Frontal cortex (tissue), 4 donors: ENCODE measurements around the gene FAT1. TPM values are rescaled to one million over a fixed set of nuclear protein-coding genes. Genes with fewer than 3 reads are reported as not detected.

Experiments
- DNase-seq, 2 donors: peaks; one replicate each; pipeline ENCODE4 v3.0.0; 2012; ENCODE audit warnings: low spot score in 2 of 2
- FAIRE-seq: peaks from 2 replicates; lab custom pipeline; 2012; peaks lifted over from hg19 to GRCh38; lab: Jason Lieb, UNC
- total RNA-seq: library from RNA; depleted of rRNA; stranded (reverse); fragments of >200 nt; gene quantifications from one replicate; pipeline ENCODE4 v1.2.3, GENCODE V29; 2014
- donor health status: control.
- donor health status: control.
- donor health status: control.

The FAT1 gene
- total RNA-seq, 1 donor from 2014 or later: 26.9 TPM

DNA sequence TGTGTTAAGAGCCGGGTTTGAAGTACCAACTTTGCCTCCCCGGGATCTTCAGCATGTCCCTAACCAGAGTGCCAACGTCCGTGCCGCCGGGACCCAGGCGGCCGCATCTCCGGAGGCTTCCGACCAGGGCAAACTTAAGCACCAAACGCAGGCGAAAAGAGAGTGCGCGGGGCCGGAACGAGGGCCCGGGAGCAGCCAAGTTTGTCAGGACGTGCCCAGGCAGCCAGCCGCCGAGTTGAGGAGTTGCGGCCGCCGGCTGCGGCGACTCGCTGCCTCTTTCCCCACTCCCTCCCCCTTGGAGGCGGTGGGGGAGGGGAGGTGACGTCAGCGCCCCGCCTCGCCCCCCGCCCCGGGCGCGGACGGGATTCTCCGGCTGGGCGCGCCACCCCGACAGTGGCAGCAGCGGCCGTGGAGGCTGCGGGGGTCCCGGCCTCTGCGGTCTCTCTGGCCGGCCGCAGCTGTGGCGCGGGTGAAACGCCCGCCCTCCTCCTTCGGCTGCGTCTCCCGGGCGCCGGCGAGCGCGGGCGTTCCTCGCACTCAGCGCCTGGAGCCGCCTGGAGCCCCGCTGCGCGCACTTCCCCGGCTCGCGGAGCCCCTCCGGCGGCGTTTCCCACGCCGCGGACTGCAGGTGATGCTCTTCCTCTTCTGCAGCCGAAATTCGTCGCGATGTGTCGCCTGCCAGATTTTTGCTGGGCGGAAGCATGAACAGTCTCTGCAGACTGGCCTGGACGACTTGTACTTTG is 2.9 kb upstream of the FAT1 start:
- FAIRE-seq (no peak), DNase-seq (peak; percentile 77 to 79)

DNA sequence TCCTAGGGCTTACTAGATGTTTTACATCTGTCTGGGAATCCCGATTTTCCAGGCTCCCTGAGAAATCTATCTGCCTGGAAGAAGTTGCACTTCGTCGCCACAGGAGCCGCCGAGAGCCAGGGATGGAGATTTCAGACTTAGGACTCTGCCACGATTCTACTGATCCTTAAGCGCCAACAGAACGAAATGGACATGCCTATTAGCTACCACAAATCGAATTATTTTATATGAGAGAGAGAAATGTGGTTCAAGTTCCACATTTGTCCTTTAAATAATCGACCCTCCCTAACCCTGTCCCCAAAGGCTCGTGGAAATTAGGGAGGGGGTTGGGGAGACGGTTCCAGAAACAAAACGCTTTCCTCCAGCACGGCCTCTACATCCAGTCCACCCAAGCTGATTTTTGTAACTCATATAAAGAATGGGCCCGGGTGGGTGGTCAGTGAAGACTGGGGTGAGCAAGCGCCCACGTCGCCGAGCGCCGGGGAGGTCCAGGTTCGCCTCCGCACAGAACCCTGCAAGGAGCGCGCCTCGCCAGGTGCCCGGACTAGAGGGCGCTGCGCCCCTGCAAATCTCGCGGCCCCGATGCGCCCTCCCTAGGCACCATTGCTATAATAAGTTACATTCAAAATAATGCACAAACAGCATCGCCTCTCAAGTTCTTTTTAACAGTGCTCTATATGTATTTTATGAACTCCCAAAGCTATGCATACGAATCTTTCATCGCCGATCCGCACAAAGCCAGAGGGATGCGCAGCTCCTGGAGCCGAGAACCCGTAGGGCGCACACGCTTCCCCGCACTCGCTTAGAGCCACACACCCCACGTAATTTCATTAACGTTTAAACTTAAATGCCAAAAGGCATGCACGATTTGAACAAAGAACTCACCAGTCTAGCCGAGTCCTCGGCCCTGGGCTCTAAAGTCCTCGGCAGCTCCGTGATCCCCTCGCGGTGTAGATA is 2.1 kb upstream of the FAT1 start:
- DNase-seq (peak; percentile 71 to 81), FAIRE-seq (no peak)

DNA sequence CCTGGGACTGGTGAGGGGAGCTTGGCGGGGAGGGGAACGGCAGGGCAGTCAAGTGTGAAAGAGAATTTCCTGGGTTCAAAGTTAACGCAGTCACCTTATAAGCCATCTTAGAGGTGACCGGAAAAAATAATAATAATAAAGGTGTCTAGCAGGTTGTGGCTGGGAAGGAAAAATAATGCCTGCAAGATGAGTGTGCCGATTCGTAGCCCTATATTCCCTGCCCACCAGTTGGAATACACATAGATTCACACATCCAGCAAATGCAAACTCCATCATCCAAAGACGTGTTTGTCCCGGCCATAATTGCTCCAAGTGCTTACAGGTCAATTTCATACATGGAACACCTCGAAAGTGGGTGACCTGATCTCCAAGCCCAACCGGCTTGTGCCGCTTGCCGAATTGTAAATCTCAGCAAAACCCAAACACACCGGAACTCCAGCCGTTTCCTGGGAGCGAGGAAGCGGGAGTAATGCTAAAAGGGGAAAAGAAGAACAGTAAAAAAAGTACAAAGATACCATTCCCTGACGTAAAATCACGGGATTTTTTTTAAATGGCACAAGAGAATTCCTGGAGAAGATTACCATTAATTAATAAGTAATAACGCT is 1.3 kb upstream of the FAT1 start:
- FAIRE-seq (no peak), DNase-seq (peak in 1 of 2 donors; percentile 49)

DNA sequence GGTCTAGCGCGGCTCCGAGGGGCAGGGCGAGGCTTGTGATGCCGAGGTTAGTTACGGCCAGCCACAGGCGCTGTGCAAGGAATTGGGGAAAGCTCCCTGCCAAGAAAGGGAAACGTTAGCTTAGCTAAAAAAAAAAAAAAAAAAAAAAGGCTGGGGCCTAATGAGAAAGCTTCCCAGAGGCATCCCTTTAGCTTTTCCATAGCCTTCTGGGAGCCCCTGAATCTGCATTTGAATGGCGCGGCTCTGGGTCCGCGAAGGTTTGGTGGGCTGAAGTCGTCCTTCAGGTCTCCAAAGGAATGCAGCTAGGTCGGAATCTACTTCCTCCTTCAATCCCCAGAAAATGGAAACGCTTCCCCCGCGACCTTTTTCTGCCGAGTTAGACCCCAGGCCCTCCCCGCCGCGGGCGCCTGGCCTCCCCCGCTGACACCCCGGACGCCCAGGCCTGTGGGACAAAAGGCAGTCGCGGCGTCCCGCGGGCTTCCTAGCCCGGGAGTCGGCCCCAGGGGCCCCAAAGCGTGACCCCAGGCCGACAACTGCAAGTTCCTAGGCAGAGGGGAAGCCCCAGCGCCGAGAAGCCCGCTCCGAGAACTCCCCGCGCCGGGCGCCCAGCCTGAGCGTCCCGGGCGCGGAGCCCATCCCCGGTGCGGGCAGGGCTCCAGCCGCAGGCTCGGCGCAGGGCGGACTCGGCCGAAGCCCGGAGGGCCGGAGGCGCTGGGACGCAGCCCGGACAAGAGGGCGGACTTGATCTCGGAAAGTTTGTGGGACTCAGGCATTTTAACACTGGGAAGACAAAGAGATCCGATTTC is 605 bp upstream of the FAT1 start:
- FAIRE-seq (no peak), DNase-seq (peak; percentile 43 to 72)

DNA sequence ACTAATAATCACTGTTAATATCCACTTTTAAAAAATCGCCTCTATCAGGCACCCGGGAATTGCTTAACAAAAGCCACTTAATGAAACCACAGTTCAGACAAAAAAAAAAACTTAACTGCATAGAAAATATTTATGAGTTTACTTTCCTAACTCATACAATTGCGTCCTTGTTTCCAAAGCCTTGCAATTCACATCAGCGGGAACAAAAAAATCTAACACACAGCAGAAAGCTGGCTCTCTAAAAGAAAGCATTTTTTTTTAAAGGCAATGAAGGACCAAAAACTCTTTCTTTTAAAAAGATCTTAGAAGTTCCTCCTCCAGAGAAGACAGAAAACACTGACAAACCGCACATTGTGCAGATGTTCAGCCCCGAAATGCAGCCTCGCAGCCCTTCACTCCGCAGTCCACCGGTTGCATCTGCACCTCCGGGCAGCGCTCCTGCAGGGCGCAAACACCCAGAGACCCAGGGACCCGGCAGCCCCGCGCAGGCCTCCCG is 812 bp downstream of the FAT1 start:
- DNase-seq (no peak), FAIRE-seq (no peak)

DNA sequence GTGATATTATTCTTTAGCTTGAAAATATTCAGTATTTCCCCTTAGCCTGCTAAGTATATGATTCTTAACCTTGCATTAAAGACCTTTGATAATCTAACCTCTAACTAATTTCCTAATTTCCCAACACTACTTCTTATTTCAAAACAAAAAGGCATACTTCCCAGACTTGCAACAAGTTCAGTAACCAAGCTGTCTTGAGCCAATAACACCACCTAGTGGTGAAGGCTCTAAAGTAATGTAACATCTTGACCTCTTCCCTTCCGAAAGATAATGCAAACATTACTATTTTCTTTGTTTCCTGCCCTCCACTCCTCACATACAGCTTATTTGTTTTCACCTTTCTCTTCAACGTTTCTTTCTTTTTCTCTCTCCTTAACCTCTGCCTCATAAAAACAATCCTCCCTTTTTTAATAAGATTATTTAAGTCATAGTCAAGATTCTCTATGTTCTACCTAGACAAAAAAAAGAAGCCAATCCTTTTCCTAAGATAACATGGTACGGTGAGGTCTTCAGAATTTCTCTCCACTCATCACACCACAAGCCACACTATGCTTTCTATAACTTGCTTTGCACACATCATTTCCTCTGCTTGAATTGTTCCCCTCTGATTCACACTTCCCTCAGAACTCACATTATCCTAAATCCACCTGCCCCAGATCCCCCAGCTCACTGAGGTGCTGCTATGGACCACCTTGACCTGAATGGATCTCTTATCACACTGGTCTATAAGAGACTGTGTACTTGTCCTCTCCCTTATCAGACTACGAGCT is 3.5 kb downstream of the FAT1 start:
- DNase-seq (no peak), FAIRE-seq (no peak)

DNA sequence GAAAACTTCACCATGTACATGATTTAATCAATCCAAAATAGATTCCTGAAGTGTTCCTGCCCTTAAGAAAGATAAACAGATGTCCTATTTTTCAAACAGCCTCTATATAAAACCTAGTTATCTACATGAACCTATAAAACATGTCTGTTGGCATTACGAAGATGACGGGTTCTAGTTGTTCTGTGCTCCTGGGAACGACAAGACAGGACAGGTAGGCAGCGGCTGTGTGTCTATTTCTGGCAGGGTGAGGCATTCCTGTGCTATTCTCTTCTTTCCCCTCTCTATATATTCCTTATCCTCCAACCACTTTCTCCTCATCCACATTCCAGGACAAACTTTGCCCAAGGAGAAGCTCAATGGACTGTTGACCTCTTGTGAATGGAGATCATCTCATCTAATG is 6.1 kb downstream of the FAT1 start:
- DNase-seq (no peak), FAIRE-seq (no peak)

DNA sequence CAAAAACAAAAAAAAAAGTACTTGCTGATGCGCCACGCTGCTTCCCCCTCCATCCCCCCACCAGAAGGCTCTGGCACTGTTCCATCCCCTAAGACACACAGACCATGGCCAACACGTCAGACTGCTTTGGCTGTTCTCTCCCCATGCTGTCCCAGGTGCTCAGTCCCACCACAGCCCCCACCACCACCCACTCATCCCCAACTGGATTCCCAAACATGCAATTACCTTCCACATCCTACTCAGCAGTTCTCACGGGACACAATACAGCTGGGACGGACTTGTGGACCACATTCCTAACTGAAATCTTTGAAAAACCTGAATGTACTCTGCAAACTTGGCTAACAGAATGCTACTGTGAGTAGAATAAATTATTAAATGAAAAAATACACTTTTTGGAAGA is 8.6 kb downstream of the FAT1 start:
- DNase-seq (no peak), FAIRE-seq (no peak)

DNA sequence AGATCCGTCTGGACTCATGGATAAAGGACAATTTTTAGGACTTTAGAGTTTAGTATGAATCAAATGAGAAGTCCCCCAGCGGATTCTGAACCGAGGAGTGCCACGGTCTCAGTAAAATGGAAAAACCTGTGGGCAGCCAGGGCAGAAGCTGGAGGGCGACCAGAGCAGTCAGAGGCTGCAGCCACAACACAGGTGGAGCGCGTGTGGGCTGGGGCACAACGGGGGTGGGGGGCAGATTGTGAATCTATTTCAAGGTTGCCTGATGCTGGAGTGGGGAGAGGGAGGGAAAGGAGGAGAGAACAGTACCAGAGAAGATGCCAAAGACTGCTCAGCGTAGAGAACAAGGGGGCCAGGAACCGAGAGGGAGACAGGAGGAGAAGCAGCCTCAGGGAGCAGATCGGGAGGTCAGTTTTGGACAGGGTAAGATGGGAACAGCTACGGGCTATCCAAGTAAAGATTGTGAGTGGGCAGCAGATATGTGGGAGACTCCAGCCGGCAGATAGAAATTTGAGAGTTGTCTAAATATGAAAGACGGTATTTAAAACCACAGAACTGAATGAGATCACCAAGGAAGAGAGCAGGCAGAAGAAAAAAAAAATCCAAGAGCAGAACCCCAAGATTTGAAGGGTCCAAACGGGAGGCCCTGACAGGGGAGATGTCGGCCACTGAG is 9.5 kb downstream of the FAT1 start:
- FAIRE-seq: no peak
- DNase-seq: no peak

DNA sequence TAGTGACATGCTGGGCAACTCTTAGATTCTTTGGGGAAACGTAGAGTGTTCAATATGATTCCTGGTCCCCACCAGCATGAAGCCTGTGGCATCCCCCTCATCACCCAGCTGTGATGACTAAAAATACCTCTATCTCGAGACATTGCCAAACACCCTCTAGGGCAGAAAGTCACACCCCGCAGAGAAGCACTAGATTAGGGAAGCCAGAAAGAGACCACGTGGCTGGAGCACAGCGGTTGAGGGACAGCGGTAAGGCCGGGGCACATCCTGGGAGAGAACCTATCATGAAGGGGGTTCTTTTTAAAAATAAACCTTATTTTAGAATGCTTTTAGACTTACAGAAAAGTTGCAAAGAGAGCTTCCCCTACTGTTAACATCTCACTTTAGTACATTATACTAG is 11.0 kb downstream of the FAT1 start:
- FAIRE-seq (no peak), DNase-seq (no peak)

DNA sequence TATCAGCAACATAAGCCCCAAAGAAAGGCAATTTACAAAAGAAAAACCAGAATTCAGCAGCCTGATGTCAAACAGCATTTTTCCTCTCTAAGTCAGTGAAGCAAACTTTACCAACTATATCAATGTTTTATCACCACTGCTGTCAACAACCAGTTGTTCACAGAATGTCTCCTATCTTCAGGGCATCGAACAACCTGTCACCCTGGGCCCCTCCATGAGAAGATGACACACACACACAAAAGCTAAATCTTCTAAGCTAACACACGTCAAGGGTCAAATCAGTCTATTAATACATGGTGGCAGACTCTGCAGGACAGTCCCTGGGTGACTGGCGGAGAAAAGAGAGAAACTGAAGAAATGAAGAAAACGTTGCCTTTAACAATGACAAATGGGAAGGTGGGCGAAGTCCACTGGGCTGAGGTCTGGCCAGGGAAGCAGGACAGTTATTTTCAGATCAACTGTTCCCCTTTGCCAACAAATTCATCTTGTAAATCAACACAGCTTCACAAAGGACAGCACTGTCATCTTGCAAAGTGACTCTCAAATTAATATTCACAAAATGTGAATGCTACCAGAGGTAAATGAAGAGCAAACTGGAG is 13.0 kb downstream of the FAT1 start:
- DNase-seq (no peak), FAIRE-seq (no peak)

DNA sequence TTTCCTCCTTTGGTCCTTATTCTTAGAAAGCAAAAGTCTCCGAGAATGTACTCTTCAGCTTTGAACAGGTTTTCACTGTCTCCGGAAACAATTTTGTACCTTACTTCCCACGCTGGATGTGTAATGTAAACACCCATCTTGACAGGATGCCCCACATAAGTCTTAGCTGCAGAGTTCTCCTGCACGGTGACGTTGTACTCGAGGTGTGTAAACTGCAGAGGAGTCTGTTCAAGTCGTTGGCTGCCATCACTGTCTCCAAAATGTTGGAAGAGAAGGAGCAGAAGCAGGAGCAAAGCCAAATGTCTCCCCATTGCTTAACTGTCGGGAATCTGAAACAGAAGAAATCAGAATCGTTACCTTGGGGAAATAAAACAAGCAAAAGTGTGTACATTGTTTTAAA is 14.1 kb downstream of the FAT1 start:
- no peak for DNase-seq
- no peak for FAIRE-seq

DNA sequence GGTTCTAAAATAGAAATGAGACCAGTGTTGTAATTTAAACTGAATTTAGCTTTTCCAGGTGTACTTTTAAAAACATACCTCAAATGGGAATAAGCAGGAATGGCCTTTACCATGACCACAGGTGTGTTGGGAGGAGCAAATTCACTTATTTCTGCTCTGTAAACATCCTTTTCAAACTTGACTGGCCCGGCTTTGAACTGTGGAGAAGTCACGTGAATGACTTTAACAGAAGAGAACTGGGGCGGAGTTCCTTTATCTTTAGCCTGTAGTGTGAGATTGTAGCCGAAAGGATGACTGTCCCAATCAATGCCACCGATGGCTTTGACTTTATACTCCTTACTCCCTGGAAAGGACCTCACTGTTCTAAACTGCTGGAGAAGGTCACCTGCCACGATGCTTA is 15.1 kb downstream of the FAT1 start:
- DNase-seq (no peak), FAIRE-seq (no peak)

DNA sequence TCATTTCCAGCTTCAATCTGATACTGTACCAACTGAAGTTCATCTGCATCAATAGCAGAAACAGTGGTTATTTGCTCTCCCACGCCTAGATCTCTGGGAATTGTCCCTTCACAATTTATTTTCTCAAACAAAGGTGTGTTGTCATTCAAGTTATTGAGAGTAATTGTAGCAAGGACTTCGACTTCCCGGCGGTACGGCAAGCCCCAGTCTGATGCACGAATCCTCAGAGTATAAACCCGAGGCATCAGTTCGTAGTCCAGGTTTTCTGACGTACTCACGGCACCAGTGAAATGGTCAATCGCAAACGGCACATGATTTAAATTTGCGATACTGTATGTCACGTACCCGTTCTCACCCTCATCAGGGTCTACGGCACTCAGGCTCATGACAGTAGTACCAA is 15.7 kb downstream of the FAT1 start:
- no peak for DNase-seq
- FAIRE-seq: no peak

DNA sequence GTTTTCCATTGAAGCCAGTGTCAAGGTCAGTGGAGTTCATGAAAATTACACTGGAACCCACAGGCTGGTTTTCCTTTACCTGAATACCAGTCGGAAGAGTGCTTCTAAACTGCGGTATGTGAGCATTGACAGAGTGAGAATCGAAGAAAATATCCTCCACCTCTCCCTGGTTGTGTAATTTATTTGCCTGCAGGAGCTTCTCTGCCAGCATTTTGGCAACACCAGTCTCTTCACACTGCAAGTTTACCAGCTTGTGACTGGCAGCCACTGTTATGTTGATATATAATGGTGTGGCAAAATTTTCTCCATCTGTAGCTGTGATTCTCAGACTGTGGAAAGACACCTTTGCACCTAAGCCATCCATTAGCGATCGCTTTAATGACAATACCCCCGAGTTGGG is 16.1 kb downstream of the FAT1 start:
- DNase-seq (no peak), FAIRE-seq (no peak)

DNA sequence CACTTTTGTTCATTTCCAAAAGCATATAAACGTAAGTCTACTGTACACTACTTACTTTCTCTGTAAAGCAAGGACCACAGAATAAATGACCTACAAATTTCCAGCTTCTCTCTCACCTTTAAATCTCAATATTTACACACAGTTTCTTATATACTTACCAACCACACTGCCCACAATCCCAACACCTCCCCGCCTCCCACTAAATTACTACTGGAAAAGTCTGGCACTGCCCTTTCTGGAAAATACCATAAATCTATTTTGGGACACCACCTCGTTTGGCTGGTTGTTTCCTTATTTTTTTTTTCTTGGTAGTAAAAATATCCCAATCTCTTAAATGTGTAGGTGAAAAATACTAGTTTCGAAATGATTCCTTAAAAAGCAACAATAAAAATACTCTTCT is 19.6 kb downstream of the FAT1 start:
- DNase-seq (no peak), FAIRE-seq (no peak)

DNA sequence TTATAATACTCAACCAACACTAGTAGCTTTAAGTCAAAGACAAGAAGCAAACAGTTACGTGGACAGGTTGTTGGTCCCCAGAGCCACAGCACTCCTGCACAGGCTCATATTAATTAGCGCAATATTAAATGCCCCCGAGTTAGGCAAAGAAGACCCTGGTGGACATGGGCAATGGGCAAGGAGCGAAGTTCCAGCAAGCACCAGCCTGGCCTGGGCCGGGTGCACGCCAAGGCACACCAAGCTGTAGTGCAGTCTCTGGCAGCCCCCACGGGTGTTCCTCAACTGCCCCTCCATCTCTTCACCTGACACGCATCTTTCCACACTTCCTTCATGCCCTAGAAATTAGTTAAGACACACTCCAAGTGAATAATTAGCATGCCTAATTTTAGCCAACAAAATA is 20.1 kb downstream of the FAT1 start:
- no peak for FAIRE-seq
- DNase-seq: no peak

DNA sequence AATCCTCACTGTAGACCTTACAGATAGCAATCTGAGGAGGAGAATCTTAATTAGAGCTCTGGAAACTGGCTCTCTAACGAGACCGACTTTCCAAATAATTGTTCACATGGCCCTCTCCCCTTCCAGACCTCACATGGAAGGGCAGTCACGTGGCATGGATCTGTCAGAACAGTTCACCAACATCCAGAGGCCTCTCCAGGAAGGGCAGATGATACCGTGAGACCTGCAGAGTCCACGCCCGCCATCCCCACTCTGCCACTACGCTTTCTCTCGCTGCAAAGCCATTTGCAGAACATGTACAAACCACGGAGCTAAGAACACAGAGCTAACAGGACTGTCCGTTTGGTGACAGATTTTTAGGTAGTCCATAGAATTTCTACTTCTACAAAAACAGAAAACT is 20.7 kb downstream of the FAT1 start:
- FAIRE-seq (no peak), DNase-seq (no peak)
